Measurements from ENCODE around the gene PSME3. TPM values are rescaled to one million over a fixed set of nuclear protein-coding genes. Genes with fewer than 3 reads are reported as not detected.

Gene PSME3
- total and polyA plus RNA-seq, 2 of the 13 experiments (the other 11 are each of a cell fraction or from before 2014, with no cell fraction given), result 66.3 to 135 TPM

DNA sequence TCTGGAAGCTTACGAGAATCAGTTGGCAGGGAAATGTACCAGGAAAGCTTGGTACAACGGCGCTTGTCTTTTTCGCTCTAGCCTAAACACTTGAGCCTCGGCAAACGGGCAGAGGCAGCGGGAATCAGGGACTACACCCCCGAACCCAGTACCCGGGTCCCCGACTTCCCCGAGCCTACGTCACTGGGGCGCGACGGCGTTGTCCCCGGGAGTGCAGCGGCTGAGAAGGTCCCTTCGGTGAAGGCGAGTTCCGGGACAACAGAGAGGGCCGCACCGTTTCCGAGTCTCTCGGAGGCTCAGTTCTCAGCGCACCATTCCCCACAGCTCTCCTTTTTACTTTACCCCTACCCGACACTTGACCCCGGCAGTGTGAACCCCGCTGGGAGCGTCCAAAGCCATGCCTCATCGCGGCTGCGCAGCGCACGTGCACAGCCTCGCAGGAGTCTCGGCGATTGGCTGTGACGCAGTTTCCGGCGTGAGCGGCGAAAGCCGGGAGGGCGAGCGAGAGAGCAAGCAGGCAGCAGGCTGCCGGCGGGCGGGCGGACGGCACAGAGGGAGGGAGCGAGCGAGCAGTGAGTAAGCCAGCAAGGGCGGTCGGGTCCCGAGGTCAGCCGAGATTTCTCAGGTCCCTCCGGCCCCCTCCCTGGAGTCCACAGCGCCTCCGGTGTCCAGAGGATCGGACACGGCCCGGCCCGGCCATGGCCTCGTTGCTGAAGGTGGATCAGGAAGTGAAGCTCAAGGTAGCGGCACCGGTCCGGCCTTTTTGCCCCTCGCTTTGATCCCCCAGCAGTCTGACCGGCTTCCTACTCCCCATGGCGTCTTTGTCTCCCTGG, at the start of gene PSME3 (continued):
- TF ChIP-seq, protein P1, sequence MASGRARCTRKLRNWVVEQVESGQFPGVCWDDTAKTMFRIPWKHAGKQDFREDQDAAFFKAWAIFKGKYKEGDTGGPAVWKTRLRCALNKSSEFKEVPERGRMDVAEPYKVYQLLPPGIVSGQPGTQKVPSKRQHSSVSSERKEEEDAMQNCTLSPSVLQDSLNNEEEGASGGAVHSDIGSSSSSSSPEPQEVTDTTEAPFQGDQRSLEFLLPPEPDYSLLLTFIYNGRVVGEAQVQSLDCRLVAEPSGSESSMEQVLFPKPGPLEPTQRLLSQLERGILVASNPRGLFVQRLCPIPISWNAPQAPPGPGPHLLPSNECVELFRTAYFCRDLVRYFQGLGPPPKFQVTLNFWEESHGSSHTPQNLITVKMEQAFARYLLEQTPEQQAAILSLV (CRISPR knock-in tag; IDR thresholded peaks at IDR 0.05; ENCODE audit: borderline replicate concordance), result peak; percentile 88; the same call in 1 of the 2 replicates
- TF ChIP-seq FOXP1 (IDR thresholded peaks at IDR 0.05) (peak; percentile 19; the same call in 1 of the 2 replicates), FOXP1 (CRISPR knock-in tag; IDR thresholded peaks at IDR 0.05) (no peak), ZNF205 (CRISPR knock-in tag; IDR thresholded peaks at IDR 0.05) (peak; percentile 94), KLF16 (CRISPR knock-in tag; IDR thresholded peaks at IDR 0.05) (peak in 1 of 2 experiments; percentile 92; a peak in 2 of 4 replicates), ZNF891 (CRISPR knock-in tag; IDR thresholded peaks at IDR 0.05) (peak; percentile 89), MIXL1 (CRISPR knock-in tag; IDR thresholded peaks at IDR 0.05) (peak; percentile 40), HNF4G (IDR thresholded peaks at IDR 0.05; ENCODE audit: borderline replicate concordance, low read depth, low read length) (peak; percentile 4; the same call in 1 of the 2 replicates), HNF4G (CRISPR knock-in tag; IDR thresholded peaks at IDR 0.05; ENCODE audit: borderline replicate concordance, low read depth) (no peak; the same call in 1 of the 2 replicates), NR2F2 (IDR thresholded peaks at IDR 0.05; ENCODE audit: borderline replicate concordance, low read depth) (no peak), HHEX (CRISPR knock-in tag; IDR thresholded peaks at IDR 0.05) (peak; percentile 53; the same call in 1 of the 2 replicates), ARID2 (CRISPR knock-in tag; IDR thresholded peaks at IDR 0.05; ENCODE audit: borderline replicate concordance) (no peak; the same call in 1 of the 2 replicates), ZNF383 (CRISPR knock-in tag; IDR thresholded peaks at IDR 0.05; ENCODE audit: borderline replicate concordance) (peak; percentile 84; the same call in 1 of the 2 replicates), ZNF850 (CRISPR knock-in tag; conservative IDR thresholded peaks at IDR 0.05) (no peak; the same call in 1 of the 2 replicates), MBNL3 (CRISPR knock-in tag; conservative IDR thresholded peaks at IDR 0.05) (no peak), TARDBP (CRISPR knock-in tag; IDR thresholded peaks at IDR 0.05) (peak; percentile 84), MLXIP (CRISPR knock-in tag; IDR thresholded peaks at IDR 0.05; ENCODE audit: borderline replicate concordance) (peak; percentile 28; the same call in 1 of the 2 replicates), NR2C2 (CRISPR knock-in tag; IDR thresholded peaks at IDR 0.05; ENCODE audit: borderline replicate concordance) (peak; percentile 92), TCF12 (IDR thresholded peaks at IDR 0.05) (no peak), TCF12 (CRISPR knock-in tag; IDR thresholded peaks at IDR 0.05) (no peak), SOX5 (CRISPR knock-in tag; IDR thresholded peaks at IDR 0.05; ENCODE audit: borderline replicate concordance) (peak; percentile 49; the same call in 1 of the 2 replicates), ZNF484 (CRISPR knock-in tag; IDR thresholded peaks at IDR 0.05; ENCODE audit: borderline replicate concordance, low read depth) (peak; percentile 81), ZNF672 (CRISPR knock-in tag; IDR thresholded peaks at IDR 0.05) (0 out of 2 replicates have a peak, but pooled peaks have one; percentile 67), SUZ12 (IDR thresholded peaks at IDR 0.05; ENCODE audit: low read depth, low read length) (no peak), ATM (IDR thresholded peaks at IDR 0.05; ENCODE audit: borderline replicate concordance) (no peak), TBP (CRISPR knock-in tag; IDR thresholded peaks at IDR 0.05) (peak; percentile 20; the same call in 1 of the 2 replicates), GTF3A (CRISPR knock-in tag; conservative IDR thresholded peaks at IDR 0.05) (peak; percentile 92), CREBL2 (CRISPR knock-in tag; IDR thresholded peaks at IDR 0.05; ENCODE audit: borderline replicate concordance) (peak; percentile 90; the same call in 1 of the 2 replicates)

Measured in HepG2 (cell line).